Fibroblast of lung (primary cell): ENCODE measurements around the gene USH1G.

Experiments used
- EZH2 ChIP-seq: IDR thresholded peaks from 2 replicates; pipeline ENCODE4 v1.5.1; 2012; ENCODE audit warnings: low read length, control low read depth, mild to moderate bottlenecking; ENCODE audit errors: missing control alignments
- TF ChIP-seq, protein P1 (sequence below), 2 donors: IDR thresholded peaks in 1 of 2; conservative IDR thresholded peaks in 1 of 2; 1 replicate in 1 of 2; 2 replicates in 1 of 2; pipeline ENCODE4 v1.5.1; 2011 to 2012; ENCODE audit warnings: low read length in 2 of 2, control low read depth in 1 of 2, inconsistent platforms in 1 of 2, low read depth in 1 of 2, mild to moderate bottlenecking in 1 of 2

DNA sequence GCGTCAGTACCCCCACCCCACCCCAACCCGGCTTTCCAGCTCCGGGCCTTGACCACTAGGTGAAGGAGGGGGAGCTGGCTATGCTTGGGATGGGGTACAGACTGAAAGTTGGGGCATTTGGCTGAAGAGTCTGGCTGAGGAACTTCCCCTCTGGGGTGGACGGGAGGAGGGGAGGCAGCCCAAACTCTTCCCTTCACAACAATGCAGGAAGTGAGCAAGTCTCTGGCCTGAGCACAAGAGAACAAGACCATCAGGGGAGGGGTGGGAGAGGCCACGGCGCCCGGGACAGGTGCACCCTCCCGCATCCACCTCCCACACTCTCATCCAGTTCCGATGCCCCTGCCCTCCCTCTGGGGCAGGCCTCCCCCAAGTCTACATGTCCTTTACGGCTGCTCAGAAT lies 5.6 kb downstream of the USH1G start:
- TF ChIP-seq, protein P1, sequence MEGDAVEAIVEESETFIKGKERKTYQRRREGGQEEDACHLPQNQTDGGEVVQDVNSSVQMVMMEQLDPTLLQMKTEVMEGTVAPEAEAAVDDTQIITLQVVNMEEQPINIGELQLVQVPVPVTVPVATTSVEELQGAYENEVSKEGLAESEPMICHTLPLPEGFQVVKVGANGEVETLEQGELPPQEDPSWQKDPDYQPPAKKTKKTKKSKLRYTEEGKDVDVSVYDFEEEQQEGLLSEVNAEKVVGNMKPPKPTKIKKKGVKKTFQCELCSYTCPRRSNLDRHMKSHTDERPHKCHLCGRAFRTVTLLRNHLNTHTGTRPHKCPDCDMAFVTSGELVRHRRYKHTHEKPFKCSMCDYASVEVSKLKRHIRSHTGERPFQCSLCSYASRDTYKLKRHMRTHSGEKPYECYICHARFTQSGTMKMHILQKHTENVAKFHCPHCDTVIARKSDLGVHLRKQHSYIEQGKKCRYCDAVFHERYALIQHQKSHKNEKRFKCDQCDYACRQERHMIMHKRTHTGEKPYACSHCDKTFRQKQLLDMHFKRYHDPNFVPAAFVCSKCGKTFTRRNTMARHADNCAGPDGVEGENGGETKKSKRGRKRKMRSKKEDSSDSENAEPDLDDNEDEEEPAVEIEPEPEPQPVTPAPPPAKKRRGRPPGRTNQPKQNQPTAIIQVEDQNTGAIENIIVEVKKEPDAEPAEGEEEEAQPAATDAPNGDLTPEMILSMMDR (conservative IDR thresholded peaks at IDR 0.05 in 1 of 2, IDR thresholded peaks at IDR 0.05 in 1 of 2; ENCODE audit: low read depth in 1 of 2, low read length in 2 of 2), result no peak
- TF ChIP-seq EZH2, result no peak
